ENCODE results near the gene ASZ1.

GRCh38 chr7:117381362-117381761 is 45.9 kb downstream of the ASZ1 start:
- TF ChIP-seq CTCF (IDR thresholded peaks at IDR 0.05): no peak
- TF ChIP-seq POLR2A (IDR thresholded peaks at IDR 0.05): no peak
- TF ChIP-seq POLR2AphosphoS5 (IDR thresholded peaks at IDR 0.05; ENCODE audit: insufficient read depth in 1 of 2, low read depth in 1 of 2): no peak

Measured in vagina (tissue), 2 donors.